Muscle of back (tissue), 11 donors: ENCODE data around the gene DDR2. TPM values are rescaled to one million over a fixed set of nuclear protein-coding genes. Genes with fewer than 3 reads are reported as not detected.

Source experiments
- DNase-seq, 3 donors: peaks; one replicate each; pipeline versions ENCODE4 v3.0.0 to v3.0.0-alpha.2; 2013
- polyA plus RNA-seq, 10 donors: library from polyadenylated mRNA; unstranded; fragments of 120-200 nt; gene quantifications; one replicate each; pipeline ENCODE4 v1.2.1, GENCODE V29; 2013; ENCODE audit not compliant: insufficient read length in 10 of 10

DDR2 gene
- polyA plus RNA-seq, 10 donors: 44.9 to 60.7 (median 52.3) TPM

- no peak for DNase-seq
Measured at GRCh38 chr1:162829268-162829667, 197.0 kb downstream of the DDR2 start.

- DNase-seq: no peak
Measured at GRCh38 chr1:162832470-162832869, 200.2 kb downstream of the DDR2 start.

GRCh38 chr1:162835157-162835899 lies 203.1 kb downstream of the DDR2 start:
- DNase-seq: no peak

Other genes starting within 250 kb of the DDR2 start
- under 1 TPM; 0.18 to 0.45 (median 0.30) TPM for gene SH2D1B, start 220.3 kb upstream of the DDR2 start, polyA plus RNA-seq
- gene UHMK1, start 134.6 kb upstream of the DDR2 start, polyA plus RNA-seq: 10 to 100 TPM; 20.2 to 32.9 (median 27.6) TPM
- 10 to 100 TPM; 30.3 to 39.3 (median 32.4) TPM for gene UAP1, start 70.7 kb upstream of the DDR2 start, polyA plus RNA-seq
- 10 to 100 TPM in 4 of 10 donors, 1 to 10 TPM in 6; 5.4 to 13.5 (median 9.3) TPM for gene HSD17B7, start 158.2 kb downstream of the DDR2 start, polyA plus RNA-seq
- 10 to 100 TPM in 1 of 10 donors, 1 to 10 TPM in 9; 1.3 to 10.5 (median 4.6) TPM for gene CCDC190, start 228.7 kb downstream of the DDR2 start, polyA plus RNA-seq